Measurements from ENCODE around the gene BORCS8.
"Not testable (repeated sequence)": the region's sequence is repeated elsewhere in the genome, so short reads cannot be mapped to it uniquely, and the experiment has no call there.

Gene BORCS8

DNA sequence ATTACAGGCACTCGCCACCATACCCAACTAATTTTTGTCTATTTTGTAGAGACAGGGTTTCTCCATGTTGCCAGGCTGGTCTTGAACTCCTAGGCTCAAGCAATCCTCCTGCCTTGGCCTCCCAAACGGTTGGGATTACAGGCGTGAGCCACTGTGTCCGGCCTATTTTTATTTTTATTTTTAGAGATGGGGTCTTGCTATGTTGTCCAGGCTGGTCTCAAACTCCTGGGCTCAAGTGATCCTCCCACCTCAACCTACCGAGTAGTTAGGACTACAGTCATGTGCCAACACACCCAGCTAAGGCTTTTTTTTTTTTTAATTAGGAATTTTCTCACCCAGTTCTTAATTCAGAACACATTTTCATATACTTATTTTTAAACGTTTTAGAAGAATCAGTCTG, 56.2 kb downstream of the BORCS8 start:
- H3K9me3 Mint-ChIP-seq, H3K27ac Mint-ChIP-seq, H3K27me3 Mint-ChIP-seq, H3K4me3 Mint-ChIP-seq: not testable (repeated sequence)
- peaks cover 21% of the 10 kb centered on the region for H3K36me3 Mint-ChIP-seq (ENCODE audit: low read depth)
- H3K4me1 Mint-ChIP-seq (ENCODE audit: low read depth): peaks cover 23% of the 10 kb centered on the region

DNA sequence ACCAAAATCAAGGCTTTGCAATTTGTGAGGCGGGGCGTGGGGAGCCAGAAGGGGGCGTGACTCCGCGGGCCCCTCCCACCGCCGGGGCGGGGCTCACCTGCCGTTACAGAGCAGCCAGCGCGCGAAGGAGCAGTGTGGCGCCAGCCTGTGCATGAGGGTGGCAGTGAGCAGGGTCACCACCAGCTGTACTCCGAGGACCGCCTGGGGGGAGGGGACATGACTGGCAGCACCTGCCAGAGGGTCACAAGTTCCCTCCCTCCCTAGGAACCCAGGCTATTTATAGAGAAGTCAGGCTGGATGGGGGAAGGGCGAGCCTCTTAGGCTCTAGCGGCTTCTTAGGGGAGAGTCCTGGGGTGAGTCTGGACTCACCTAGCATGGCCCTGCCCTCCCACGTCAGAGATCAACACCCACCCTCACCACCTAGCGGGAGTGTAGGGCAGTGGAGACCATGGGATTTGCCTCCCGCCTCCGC, 57.2 kb downstream of the BORCS8 start:
- H3K27ac Mint-ChIP-seq: no peak overlapping the region
- peaks cover 21% of the 10 kb centered on the region for H3K36me3 Mint-ChIP-seq (ENCODE audit: low read depth)
- H3K4me1 Mint-ChIP-seq (ENCODE audit: low read depth): peaks cover 23% of the 10 kb centered on the region
- no peak overlapping the region for H3K4me3 Mint-ChIP-seq
- H3K27me3 Mint-ChIP-seq: no peaks in the 10 kb centered on the region
- H3K9me3 Mint-ChIP-seq: peaks cover 3% of the 10 kb centered on the region

DNA sequence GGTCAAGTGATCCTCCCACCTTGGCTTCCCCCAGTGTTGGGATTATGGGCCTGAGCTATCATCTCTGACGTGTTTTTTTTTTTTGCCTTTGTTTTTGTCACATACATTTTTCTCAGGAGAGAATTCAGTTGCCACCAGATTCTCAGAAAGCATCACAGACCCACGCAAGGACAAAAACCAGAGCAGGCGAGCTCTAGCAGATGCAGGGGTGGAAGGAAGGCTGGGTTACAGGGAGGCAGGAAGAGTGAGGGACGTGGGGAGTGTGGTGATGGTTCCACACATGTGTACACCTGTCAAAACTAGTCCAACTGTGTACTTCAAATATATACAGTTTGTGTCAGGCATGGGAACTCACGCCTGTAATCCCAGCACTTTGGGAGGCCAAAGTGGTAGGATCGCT, 58.0 kb downstream of the BORCS8 start:
- Mint-ChIP-seq H3K27me3 (no peaks in the 10 kb centered on the region), H3K36me3 (ENCODE audit: low read depth) (peaks cover 24% of the 10 kb centered on the region), H3K4me3 (no peak overlapping the region), H3K9me3 (peaks cover 3% of the 10 kb centered on the region), H3K27ac (no peak overlapping the region), H3K4me1 (ENCODE audit: low read depth) (peaks cover 22% of the 10 kb centered on the region)

DNA sequence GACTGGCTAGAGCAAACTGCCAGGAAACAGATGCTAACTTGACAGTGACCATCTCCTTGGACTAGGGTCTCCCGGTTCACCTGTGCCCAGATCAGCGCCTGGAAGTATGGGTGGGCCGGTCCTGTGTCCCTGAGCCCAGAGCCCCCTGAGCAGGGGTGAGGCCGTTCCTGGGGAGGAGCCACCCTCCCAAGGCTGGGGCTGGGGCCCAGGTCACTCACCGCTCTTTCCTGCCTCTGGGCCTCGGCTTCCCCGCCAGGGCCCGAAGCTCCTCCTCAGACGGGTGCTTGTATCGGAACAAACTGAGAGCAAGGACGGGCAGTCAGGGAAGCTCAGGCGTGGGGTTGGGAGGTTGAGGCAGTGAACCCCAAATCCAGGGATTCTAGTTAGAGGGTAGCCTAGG, 59.0 kb downstream of the BORCS8 start:
- Mint-ChIP-seq H3K36me3 (ENCODE audit: low read depth) (peaks cover 31% of the 10 kb centered on the region), H3K27me3 (no peaks in the 10 kb centered on the region), H3K9me3 (peaks cover 3% of the 10 kb centered on the region), H3K4me1 (ENCODE audit: low read depth) (peaks cover 11% of the 10 kb centered on the region), H3K27ac (no peak overlapping the region), H3K4me3 (no peak overlapping the region)

DNA sequence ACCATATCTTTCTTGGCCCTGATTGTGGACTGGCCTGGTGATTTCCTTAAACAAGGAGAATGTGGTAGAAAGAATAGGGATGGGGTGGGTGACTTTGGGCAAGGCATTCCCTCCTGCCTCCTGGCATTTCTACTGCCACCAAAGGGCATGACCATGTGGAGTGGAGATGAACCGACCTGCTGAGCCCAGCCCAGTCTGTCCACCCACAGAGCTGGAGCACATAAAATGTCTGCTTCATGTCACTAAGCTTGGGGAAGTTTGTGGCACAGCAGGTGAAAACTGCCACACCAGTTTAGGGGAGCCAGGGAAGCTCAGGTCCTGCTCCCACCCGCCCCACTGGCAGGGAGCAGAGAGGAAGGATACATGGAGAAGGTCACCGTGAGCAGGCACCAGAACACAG, 60.0 kb downstream of the BORCS8 start:
- Mint-ChIP-seq H3K4me1 (ENCODE audit: low read depth) (peaks cover 3% of the 10 kb centered on the region), H3K27me3 (no peaks in the 10 kb centered on the region), H3K27ac (no peak overlapping the region), H3K36me3 (ENCODE audit: low read depth) (peaks cover 33% of the 10 kb centered on the region), H3K4me3 (no peak overlapping the region), H3K9me3 (peaks cover 3% of the 10 kb centered on the region)

Measured in stimulated activated naive CD8-positive, alpha-beta T cell treated with anti-CD3 and anti-CD28 coated beads, Interleukin-15, Interleukin-2, amounts not matched to agents 100 ng/mL and 50 ng/mL, for 24 hours (primary cell).